ENCODE measurements around the gene MGAT4B. TPM values are rescaled to one million over a fixed set of nuclear protein-coding genes. Genes with fewer than 3 reads are reported as not detected.

MGAT4B gene
- total and polyA plus RNA-seq, 2 of the 13 experiments (the other 11 are each of a cell fraction or from before 2014, with no cell fraction given) = 93.5 to 130 TPM

GRCh38 chr5:179755022-179755421 lies 51.6 kb downstream of the MGAT4B start (continued):
- TF ChIP-seq, protein P1, sequence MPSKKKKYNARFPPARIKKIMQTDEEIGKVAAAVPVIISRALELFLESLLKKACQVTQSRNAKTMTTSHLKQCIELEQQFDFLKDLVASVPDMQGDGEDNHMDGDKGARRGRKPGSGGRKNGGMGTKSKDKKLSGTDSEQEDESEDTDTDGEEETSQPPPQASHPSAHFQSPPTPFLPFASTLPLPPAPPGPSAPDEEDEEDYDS (CRISPR knock-in tag; IDR thresholded peaks at IDR 0.05) = 0 out of 2 replicates have a peak, but pooled peaks have one; percentile 24
- peak; percentile 53; the same call in 1 of the 2 replicates for TF ChIP-seq ZNF441 (CRISPR knock-in tag; IDR thresholded peaks at IDR 0.05; ENCODE audit: borderline replicate concordance)
- no peak for TF ChIP-seq RFX5 (IDR thresholded peaks at IDR 0.05; ENCODE audit: low read depth, low read length)
- peak; percentile 20; the same call in 1 of the 2 replicates for TF ChIP-seq ZFX (CRISPR knock-in tag; IDR thresholded peaks at IDR 0.05; ENCODE audit: low read depth)
- TF ChIP-seq TARDBP (CRISPR knock-in tag; IDR thresholded peaks at IDR 0.05) = peak; percentile 82
- TF ChIP-seq HOXA3 (CRISPR knock-in tag; IDR thresholded peaks at IDR 0.05) = peak; percentile 38; the same call in 1 of the 2 replicates
- no peak for TF ChIP-seq LCORL (IDR thresholded peaks at IDR 0.05)
- peak; percentile 30; the same call in 1 of the 2 replicates for TF ChIP-seq LCORL (CRISPR knock-in tag; IDR thresholded peaks at IDR 0.05)
- peak; percentile 77; the same call in 1 of the 2 replicates for TF ChIP-seq MIXL1 (CRISPR knock-in tag; IDR thresholded peaks at IDR 0.05)
- TF ChIP-seq CREM (IDR thresholded peaks at IDR 0.05) = no peak
- no peak for TF ChIP-seq CREM (CRISPR knock-in tag; IDR thresholded peaks at IDR 0.05)
- TF ChIP-seq, protein P2, sequence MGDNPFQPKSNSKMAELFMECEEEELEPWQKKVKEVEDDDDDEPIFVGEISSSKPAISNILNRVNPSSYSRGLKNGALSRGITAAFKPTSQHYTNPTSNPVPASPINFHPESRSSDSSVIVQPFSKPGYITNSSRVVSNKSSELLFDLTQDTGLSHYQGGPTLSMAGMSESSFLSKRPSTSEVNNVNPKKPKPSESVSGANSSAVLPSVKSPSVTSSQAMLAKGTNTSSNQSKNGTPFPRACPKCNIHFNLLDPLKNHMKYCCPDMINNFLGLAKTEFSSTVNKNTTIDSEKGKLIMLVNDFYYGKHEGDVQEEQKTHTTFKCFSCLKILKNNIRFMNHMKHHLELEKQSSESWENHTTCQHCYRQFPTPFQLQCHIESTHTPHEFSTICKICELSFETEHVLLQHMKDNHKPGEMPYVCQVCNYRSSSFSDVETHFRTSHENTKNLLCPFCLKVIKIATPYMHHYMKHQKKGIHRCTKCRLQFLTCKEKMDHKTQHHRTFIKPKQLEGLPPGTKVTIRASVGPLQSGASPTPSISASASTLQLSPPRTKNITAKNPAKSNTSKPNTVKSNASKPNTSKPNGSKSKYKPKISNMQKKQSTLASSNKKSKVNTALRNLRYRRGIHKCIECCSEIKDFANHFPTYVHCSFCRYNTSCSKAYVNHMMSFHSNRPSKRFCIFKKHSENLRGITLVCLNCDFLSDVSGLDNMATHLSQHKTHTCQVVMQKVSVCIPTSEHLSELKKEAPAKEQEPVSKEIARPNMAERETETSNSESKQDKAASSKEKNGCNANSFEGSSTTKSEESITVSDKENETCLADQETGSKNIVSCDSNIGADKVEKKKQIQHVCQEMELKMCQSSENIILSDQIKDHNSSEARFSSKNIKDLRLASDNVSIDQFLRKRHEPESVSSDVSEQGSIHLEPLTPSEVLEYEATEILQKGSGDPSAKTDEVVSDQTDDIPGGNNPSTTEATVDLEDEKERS (CRISPR knock-in tag; IDR thresholded peaks at IDR 0.05) = 0 out of 2 replicates have a peak, but pooled peaks have one; percentile 35
- TF ChIP-seq, protein P3, sequence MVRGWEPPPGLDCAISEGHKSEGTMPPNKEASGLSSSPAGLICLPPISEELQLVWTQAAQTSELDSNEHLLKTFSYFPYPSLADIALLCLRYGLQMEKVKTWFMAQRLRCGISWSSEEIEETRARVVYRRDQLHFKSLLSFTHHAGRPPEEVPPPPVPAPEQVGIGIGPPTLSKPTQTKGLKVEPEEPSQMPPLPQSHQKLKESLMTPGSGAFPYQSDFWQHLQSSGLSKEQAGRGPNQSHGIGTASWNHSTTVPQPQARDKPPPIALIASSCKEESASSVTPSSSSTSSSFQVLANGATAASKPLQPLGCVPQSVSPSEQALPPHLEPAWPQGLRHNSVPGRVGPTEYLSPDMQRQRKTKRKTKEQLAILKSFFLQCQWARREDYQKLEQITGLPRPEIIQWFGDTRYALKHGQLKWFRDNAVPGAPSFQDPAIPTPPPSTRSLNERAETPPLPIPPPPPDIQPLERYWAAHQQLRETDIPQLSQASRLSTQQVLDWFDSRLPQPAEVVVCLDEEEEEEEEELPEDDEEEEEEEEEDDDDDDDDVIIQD (CRISPR knock-in tag; IDR thresholded peaks at IDR 0.05; ENCODE audit: low read depth) = 0 out of 2 replicates have a peak, but pooled peaks have one; percentile 38
- 0 out of 2 replicates have a peak, but pooled peaks have one; percentile 23 for TF ChIP-seq THAP11 (CRISPR knock-in tag; IDR thresholded peaks at IDR 0.05)
- no peak for TF ChIP-seq NKX3-1 (CRISPR knock-in tag; IDR thresholded peaks at IDR 0.05)
- TF ChIP-seq HDAC1 (CRISPR knock-in tag; IDR thresholded peaks at IDR 0.05) = peak; percentile 54
- TF ChIP-seq, protein P4, sequence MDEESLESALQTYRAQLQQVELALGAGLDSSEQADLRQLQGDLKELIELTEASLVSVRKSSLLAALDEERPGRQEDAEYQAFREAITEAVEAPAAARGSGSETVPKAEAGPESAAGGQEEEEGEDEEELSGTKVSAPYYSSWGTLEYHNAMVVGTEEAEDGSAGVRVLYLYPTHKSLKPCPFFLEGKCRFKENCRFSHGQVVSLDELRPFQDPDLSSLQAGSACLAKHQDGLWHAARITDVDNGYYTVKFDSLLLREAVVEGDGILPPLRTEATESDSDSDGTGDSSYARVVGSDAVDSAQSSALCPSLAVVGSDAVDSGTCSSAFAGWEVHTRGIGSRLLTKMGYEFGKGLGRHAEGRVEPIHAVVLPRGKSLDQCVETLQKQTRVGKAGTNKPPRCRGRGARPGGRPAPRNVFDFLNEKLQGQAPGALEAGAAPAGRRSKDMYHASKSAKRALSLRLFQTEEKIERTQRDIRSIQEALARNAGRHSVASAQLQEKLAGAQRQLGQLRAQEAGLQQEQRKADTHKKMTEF (CRISPR knock-in tag; IDR thresholded peaks at IDR 0.05) = 0 out of 2 replicates have a peak, but pooled peaks have one; percentile 35
- peak; percentile 95 for TF ChIP-seq SOX5 (CRISPR knock-in tag; IDR thresholded peaks at IDR 0.05; ENCODE audit: borderline replicate concordance)
- TF ChIP-seq TBL1XR1 (IDR thresholded peaks at IDR 0.05; ENCODE audit: borderline replicate concordance, low read length, partially characterized antibody) = no peak
- TF ChIP-seq, protein P5, sequence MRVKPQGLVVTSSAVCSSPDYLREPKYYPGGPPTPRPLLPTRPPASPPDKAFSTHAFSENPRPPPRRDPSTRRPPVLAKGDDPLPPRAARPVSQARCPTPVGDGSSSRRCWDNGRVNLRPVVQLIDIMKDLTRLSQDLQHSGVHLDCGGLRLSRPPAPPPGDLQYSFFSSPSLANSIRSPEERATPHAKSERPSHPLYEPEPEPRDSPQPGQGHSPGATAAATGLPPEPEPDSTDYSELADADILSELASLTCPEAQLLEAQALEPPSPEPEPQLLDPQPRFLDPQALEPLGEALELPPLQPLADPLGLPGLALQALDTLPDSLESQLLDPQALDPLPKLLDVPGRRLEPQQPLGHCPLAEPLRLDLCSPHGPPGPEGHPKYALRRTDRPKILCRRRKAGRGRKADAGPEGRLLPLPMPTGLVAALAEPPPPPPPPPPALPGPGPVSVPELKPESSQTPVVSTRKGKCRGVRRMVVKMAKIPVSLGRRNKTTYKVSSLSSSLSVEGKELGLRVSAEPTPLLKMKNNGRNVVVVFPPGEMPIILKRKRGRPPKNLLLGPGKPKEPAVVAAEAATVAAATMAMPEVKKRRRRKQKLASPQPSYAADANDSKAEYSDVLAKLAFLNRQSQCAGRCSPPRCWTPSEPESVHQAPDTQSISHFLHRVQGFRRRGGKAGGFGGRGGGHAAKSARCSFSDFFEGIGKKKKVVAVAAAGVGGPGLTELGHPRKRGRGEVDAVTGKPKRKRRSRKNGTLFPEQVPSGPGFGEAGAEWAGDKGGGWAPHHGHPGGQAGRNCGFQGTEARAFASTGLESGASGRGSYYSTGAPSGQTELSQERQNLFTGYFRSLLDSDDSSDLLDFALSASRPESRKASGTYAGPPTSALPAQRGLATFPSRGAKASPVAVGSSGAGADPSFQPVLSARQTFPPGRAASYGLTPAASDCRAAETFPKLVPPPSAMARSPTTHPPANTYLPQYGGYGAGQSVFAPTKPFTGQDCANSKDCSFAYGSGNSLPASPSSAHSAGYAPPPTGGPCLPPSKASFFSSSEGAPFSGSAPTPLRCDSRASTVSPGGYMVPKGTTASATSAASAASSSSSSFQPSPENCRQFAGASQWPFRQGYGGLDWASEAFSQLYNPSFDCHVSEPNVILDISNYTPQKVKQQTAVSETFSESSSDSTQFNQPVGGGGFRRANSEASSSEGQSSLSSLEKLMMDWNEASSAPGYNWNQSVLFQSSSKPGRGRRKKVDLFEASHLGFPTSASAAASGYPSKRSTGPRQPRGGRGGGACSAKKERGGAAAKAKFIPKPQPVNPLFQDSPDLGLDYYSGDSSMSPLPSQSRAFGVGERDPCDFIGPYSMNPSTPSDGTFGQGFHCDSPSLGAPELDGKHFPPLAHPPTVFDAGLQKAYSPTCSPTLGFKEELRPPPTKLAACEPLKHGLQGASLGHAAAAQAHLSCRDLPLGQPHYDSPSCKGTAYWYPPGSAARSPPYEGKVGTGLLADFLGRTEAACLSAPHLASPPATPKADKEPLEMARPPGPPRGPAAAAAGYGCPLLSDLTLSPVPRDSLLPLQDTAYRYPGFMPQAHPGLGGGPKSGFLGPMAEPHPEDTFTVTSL (CRISPR knock-in tag; IDR thresholded peaks at IDR 0.05; ENCODE audit: borderline replicate concordance) = peak; percentile 35; the same call in 1 of the 2 replicates

Data from HepG2 (cell line).